ENCODE results near the gene HNRNPF.
"Not testable (repeated sequence)": the region's sequence is repeated elsewhere in the genome, so short reads cannot be mapped to it uniquely, and the experiment has no call there.

The HNRNPF gene

GRCh38 chr10:43396061-43396927 is 12.7 kb downstream of the HNRNPF start:
- DNase-seq = peak; percentile 39 to 53

GRCh38 chr10:43395571-43396060 is 13.4 kb downstream of the HNRNPF start:
- DNase-seq = no peak

GRCh38 chr10:43394868-43395267 is 14.1 kb downstream of the HNRNPF start:
- DNase-seq = no peak

GRCh38 chr10:43393606-43394360 is 15.2 kb downstream of the HNRNPF start:
- no peak for DNase-seq

- DNase-seq = not testable (repeated sequence)
Measured at GRCh38 chr10:43393186-43393585, 15.8 kb downstream of the HNRNPF start.

- DNase-seq = no peak
Measured at GRCh38 chr10:43392748-43393147, 16.2 kb downstream of the HNRNPF start.

GRCh38 chr10:43391496-43391895 is 17.5 kb downstream of the HNRNPF start:
- DNase-seq = no peak

GRCh38 chr10:43390759-43391158 is 18.2 kb downstream of the HNRNPF start:
- peak in 1 of 2 experiments; percentile 42 for DNase-seq

GRCh38 chr10:43390333-43390732 is 18.7 kb downstream of the HNRNPF start:
- DNase-seq = no peak

GRCh38 chr10:43389867-43390266 is 19.1 kb downstream of the HNRNPF start:
- DNase-seq = no peak

- no peak for DNase-seq
Measured at GRCh38 chr10:43387678-43388032, 21.3 kb downstream of the HNRNPF start.

- DNase-seq = no peak
Measured at GRCh38 chr10:43386981-43387677, 21.9 kb downstream of the HNRNPF start.

- no peak for DNase-seq
Measured at GRCh38 chr10:43386549-43386948, 22.4 kb downstream of the HNRNPF start.

GRCh38 chr10:43385412-43386004 is 23.5 kb downstream of the HNRNPF start:
- no peak for DNase-seq

GRCh38 chr10:43384252-43385221 is 24.4 kb downstream of the HNRNPF start:
- peak in 1 of 2 experiments; percentile 17 for DNase-seq

- no peak for DNase-seq
Measured at GRCh38 chr10:43383204-43383971, 25.6 kb downstream of the HNRNPF start.

- DNase-seq = peak in 1 of 2 experiments; percentile 12
Measured at GRCh38 chr10:43380610-43381222, 28.3 kb downstream of the HNRNPF start.

GRCh38 chr10:43377424-43377883 is 31.5 kb downstream of the HNRNPF start:
- no peak for DNase-seq

GRCh38 chr10:43376828-43377423 is 32.1 kb downstream of the HNRNPF start:
- no peak for DNase-seq

Data from SW 1271 (cell line).